ENCODE results near the gene PTER.

Gene PTER

DNA sequence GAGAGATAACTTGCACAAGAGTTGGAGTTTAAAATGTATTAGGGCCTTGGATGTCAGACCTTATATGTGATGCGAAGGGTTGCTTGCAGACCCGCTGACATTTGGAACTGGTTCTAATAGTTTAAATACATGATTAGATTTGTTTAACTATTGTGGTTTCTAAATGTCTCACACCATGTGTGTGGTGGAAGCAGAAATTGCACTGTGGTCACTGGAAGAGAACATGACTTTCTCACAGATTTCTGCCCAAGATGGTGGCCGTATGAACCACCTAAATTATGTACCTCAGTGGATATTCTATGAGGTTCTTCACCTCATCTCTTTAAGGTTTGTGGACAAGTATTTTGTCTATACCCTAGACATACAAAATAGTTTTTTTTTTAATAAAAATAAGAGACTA is 93.0 kb downstream of the PTER start:
- in situ Hi-C loops (cut with MboI; ENCODE audit: low sequenced_read_pairs) = no loop called here

DNA sequence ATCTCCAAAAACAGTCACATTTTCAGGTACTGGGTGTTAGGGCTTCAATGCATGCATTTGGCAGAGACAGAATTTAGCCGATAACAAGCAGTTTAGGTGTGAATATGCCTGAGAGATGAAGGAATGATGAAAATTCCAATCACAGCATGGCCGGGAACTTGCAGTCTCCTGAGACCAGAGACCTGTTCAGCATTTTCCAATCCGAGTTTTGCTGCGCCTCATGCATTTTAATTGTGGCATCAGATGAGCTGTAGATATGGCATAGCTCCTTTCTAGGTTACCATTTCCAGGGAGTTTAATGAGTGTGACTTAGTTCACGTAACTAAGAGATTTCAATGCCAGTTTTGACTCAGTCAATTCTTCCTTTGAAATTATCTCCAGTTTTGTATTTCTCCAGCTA is 99.3 kb downstream of the PTER start:
- in situ Hi-C loops (cut with MboI; ENCODE audit: low sequenced_read_pairs) = no loop called here

DNA sequence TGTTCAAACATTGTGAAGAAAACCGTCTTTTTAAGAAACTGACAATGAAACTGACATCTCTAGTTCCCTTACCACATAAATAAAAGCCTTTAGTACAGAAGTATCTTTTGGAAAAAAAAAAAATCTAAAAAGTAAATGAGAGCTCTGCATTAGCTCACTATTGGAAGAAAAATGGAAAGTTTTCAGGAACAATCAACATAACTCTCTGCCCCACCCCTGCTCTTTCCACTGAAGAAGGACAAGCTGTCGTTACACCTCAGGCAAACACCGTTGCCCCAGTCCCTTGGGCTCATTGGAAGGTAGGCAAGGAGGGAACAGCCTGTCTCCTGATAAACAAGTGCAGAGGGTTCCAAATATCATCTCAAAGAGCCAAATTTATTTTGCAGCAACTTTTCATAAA is 107.3 kb downstream of the PTER start:
- in situ Hi-C loops (cut with MboI; ENCODE audit: low sequenced_read_pairs) = no loop called here

DNA sequence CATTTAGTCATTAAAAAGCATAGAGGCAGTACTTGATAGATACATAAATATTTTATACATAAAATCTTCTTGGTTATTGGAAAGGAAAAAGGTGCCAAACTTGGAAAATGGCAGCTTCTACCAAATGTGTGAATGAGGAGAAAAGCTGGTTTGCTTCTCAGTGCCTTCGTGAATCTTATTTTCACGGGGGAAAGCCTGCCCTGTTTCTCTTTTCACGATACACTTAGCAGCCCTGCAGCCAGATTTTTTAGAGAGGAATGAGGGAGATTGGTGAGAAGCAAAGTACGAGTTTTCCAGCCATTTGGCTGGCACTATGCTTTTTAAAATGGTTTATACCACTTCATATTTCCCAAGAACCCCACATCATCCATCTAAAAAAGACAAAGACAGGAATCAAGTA is 107.8 kb downstream of the PTER start:
- in situ Hi-C loops (cut with MboI; ENCODE audit: low sequenced_read_pairs) = no loop called here

DNA sequence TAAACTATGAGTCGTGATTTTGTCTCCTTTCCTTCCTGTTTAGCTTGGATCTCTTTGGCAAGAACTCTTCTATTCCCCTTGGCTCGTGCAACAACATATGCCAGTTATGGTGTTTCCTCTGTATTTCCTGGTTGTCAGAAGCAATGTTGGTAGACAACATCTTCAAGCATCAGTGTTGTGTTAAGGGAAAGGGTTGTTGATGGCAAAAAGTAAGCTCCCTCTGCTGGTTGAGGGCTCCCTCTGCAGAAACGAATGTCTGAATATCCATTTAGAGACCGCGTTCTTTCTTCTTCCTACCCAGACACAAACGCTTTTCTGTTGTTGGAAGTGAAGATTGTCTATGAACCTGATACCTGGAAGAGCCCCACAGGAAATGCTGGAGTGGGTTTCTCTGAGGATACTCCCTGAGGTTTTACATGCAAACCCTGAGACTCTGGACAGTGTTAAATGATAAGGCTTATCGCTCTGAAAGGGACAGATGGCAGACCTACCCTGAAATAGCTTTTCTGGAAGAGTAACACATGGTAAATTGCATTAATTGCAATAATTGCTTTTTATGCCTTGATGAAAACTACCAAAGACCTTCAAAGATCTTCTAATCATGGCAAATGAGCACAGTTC is 108.4 kb downstream of the PTER start:
- in situ Hi-C loops (cut with MboI; ENCODE audit: low sequenced_read_pairs) = no loop called here

DNA sequence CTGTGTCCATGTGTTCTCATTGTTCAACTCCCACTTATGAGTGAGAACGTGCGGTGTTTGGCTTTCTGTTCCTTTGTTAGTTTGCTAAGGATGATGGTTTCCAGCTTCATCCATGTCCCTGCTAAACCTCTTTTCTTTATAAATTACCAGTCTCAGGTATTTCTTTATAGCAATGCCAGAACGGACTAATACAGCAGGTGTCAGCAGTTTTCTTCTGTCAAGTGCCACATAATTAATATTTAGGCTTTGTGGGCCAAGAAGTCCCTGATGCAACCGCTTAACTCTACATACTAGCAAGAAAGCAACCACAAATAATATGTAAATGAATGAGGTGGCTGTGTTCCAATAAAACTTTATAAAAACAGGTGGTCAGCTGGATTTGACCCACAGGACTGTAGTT is 111.2 kb downstream of the PTER start:
- in situ Hi-C loops (cut with MboI; ENCODE audit: low sequenced_read_pairs) = no loop called here

DNA sequence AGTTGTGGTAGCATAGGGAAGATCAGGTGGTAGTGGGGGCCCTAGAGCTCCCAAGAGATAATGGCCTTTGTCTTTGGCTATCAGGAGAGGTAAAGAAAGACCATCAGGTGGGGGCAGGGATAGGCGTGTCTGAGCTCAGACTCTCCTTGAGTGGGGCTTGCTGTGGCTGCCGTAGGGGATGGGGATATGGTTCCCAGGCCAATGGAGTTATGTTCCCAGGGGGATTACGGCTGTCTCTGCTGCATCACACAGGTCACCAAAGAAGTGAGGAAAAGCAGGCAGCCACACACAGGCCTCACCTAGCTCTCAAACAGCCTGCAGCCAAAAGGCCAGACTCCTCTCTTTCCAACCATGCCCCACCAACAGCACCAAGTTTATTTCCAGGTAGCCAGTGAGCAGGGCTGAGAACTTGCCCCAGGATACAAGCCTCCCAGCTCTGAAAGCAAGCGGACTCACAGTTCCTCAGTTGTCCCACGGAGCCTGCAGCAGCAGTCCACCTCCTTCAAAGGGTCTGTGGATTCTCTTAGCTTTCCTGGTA is 122.5 kb downstream of the PTER start:
- in situ Hi-C loops (cut with MboI; ENCODE audit: low sequenced_read_pairs) = no loop called here

DNA sequence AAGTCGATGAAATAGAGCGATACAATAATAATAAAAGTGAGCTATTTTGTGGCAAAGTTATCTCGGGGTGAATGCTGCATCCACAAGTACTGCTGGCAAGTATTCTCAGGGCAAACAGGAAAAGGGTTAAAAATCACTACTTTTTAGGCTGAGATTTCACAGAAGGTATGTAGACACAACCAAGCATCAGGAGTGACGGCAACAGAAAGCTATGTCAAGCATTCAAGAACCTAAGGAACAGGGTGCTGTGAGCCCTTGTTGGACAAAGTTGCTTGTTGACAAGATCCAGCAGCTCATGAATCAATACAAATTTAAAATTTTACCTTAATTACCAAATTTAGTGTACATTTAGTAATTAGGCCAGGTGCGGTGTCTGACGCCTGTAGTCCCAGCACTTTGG is 126.1 kb downstream of the PTER start:
- in situ Hi-C loops (cut with MboI; ENCODE audit: low sequenced_read_pairs) = no loop called here
